ENCODE measurements around the gene ADAMTSL2. TPM values are rescaled to one million over a fixed set of nuclear protein-coding genes. Genes with fewer than 3 reads are reported as not detected.

Gene ADAMTSL2
- polyA plus RNA-seq, 1 experiment: not detected

DNA sequence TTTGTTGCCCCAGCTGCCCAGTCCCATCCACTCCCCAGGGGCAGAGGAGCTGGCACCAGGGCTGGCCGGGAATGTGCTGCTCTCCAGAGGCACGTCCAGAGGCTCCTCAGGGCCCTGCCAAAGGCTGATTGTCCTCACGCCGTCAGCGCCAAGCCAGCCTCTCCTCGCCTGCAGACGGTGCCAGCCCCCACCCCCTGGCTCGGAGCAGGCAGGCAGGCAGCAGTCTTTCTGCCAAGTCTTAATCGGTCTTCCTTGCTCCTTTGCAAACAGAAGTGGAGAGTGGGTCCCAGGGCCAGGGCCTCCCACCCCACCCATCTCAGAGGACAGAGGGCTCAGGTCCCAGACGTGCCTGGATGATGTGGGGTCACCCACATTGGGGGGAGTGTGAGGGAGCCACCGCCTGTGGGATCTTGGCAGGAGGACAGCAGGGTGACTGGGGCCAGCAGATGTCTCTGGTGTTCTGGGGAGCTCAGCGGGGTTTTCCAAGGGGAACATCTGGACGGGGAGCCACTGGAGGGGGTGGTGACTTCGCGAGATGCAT is 38.4 kb downstream of the ADAMTSL2 start:
- H3K4me3 ChIP-seq (ENCODE audit: low read depth, low read length): no peak overlapping the region
- DNase-seq (ENCODE audit: low read depth): no peak
- CTCF ChIA-PET: interaction anchor here (0.9 kb wide), 1 partner anchor 14 kb away, joined by 3 read pairs; no protein-coding TSS in a partner anchor
- POLR2A ChIA-PET: no interaction called here
- H3K36me3 ChIP-seq (ENCODE audit: control insufficient read depth, insufficient read depth, low read length): no peaks in the 10 kb centered on the region
- TF ChIP-seq, protein P1, sequence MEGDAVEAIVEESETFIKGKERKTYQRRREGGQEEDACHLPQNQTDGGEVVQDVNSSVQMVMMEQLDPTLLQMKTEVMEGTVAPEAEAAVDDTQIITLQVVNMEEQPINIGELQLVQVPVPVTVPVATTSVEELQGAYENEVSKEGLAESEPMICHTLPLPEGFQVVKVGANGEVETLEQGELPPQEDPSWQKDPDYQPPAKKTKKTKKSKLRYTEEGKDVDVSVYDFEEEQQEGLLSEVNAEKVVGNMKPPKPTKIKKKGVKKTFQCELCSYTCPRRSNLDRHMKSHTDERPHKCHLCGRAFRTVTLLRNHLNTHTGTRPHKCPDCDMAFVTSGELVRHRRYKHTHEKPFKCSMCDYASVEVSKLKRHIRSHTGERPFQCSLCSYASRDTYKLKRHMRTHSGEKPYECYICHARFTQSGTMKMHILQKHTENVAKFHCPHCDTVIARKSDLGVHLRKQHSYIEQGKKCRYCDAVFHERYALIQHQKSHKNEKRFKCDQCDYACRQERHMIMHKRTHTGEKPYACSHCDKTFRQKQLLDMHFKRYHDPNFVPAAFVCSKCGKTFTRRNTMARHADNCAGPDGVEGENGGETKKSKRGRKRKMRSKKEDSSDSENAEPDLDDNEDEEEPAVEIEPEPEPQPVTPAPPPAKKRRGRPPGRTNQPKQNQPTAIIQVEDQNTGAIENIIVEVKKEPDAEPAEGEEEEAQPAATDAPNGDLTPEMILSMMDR (IDR thresholded peaks at IDR 0.05; ENCODE audit: insufficient read depth, low read depth, low read length): no peak
- H3K27me3 ChIP-seq (ENCODE audit: control insufficient read depth, insufficient read depth, low read length): peaks cover 11% of the 10 kb centered on the region

DNA sequence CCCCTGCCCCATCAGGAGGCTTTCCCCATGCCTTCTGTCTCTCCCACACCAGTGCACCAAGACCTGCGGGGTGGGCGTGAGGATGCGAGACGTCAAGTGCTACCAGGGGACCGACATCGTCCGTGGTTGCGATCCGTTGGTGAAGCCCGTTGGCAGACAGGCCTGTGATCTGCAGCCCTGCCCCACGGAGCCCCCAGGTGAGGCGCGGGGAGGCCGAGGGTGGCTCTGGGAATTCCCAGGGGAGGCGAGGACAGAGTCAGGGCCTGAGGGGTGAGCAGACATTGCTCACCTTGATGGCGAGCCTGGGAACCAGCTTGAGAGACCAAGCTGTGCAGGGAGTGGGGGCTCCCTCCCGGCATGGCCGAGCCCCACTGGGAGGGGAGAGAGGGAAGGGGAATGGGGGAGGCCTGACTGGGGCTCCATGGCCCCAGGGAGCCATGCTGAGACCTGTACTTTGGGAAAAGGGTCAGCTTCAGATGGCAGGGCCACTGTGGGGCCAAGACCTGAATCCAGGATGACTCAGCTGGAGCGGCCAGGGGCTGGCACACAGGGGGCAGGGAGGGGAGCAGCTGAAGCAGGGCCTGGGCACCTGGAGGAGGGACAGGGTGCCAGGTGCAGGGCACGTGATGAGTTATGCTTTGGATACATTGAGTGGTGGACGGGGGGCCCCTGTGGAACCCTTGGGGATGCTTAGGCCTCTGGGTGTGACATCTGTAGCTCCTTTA is 39.4 kb downstream of the ADAMTSL2 start:
- peaks cover 11% of the 10 kb centered on the region for H3K27me3 ChIP-seq (ENCODE audit: control insufficient read depth, insufficient read depth, low read length)
- DNase-seq (ENCODE audit: low read depth): no peak
- H3K4me3 ChIP-seq (ENCODE audit: low read depth, low read length): no peak overlapping the region
- TF ChIP-seq, protein P1 (IDR thresholded peaks at IDR 0.05; ENCODE audit: insufficient read depth, low read depth, low read length): no peak
- H3K36me3 ChIP-seq (ENCODE audit: control insufficient read depth, insufficient read depth, low read length): no peaks in the 10 kb centered on the region
- ChIA-PET CTCF (no interaction called here), POLR2A (no interaction called here)

GRCh38 chr9:133574771-133575170 is 40.3 kb downstream of the ADAMTSL2 start:
- ChIA-PET CTCF (no interaction called here), POLR2A (no interaction called here)
- Histone ChIP-seq H3K36me3 (ENCODE audit: control insufficient read depth, insufficient read depth, low read length) (no peaks in the 10 kb centered on the region), H3K4me3 (ENCODE audit: low read depth, low read length) (no peak overlapping the region), H3K27me3 (ENCODE audit: control insufficient read depth, insufficient read depth, low read length) (peaks cover 12% of the 10 kb centered on the region)
- TF ChIP-seq, protein P1 (IDR thresholded peaks at IDR 0.05; ENCODE audit: insufficient read depth, low read depth, low read length): no peak
- DNase-seq (ENCODE audit: low read depth): no peak

DNA sequence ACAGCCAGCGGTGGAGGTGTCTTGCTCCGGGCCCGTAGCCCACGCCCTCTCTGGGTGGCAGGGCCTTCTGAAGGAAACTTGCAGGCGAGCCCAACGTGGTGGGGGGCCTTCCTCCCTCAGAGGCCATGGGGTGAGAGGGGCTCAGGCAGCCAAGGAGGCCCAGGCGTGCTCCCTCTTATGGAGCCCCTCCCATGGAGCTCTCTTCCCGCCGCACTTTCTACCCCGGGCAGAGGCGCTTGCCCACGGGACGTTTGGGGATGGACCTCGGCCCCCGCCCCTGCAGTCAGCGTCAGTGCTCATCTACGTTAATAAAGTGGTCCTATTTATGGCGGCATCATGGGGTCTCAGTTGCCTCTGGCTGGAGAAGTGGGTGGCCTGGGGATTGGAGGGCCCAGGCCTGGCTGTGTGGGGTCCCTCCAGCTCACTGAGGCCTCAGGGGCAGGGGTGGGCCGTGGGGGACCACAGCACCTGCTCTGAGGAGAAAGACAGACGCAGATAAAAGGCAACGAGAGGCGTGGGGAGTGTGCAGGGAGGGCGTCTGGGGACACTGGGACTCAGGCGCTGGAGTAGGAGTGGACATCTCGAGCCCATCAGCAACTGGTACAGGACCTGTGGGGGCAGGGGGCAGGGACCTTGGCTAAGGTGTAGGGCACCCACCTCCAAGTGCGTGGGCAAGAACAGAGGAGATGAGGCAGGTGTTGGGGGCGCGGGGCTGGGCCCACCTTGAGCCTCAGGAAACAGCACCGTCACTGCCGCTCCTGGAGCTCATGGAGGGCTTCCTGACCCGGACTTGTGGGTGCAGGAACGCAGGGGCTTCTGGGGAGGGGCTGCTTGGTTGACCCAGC is 40.9 kb downstream of the ADAMTSL2 start:
- CTCF ChIA-PET: no interaction called here
- Histone ChIP-seq H3K36me3 (ENCODE audit: control insufficient read depth, insufficient read depth, low read length) (no peaks in the 10 kb centered on the region), H3K4me3 (ENCODE audit: low read depth, low read length) (no peak overlapping the region), H3K27me3 (ENCODE audit: control insufficient read depth, insufficient read depth, low read length) (peaks cover 9% of the 10 kb centered on the region)
- no peak for DNase-seq (ENCODE audit: low read depth)
- POLR2A ChIA-PET: no interaction called here
- TF ChIP-seq, protein P1 (IDR thresholded peaks at IDR 0.05; ENCODE audit: insufficient read depth, low read depth, low read length): no peak

Measured in BJ (cell line).